Naive thymus-derived CD4-positive, alpha-beta T cell (primary cell): ENCODE results near the gene ISOC1. TPM values are rescaled to one million over a fixed set of nuclear protein-coding genes. Genes with fewer than 3 reads are reported as not detected.
A peak's percentile ranks its signal among the peaks of the same experiment; 100 is the strongest.

Source experiments
- ATAC-seq: fragments of 150-1000 bp; cut with Tn5 transposase; 2 replicates; pipeline ENCODE4 v1.10.0; 2021; ENCODE audit warnings: mild to moderate bottlenecking, moderate library complexity
- CTCF ChIA-PET: fragments of 350-600 bp; sonication (Branson Sonifier 250); formaldehyde crosslinking; loops from one replicate; lab custom pipeline; 2021; ENCODE audit warnings: antibody characterized with exemption; lab: Charles Lee
- POLR2A ChIA-PET: fragments of 350-600 bp; sonication (Branson Sonifier 250); formaldehyde crosslinking; loops from one replicate; lab custom pipeline; 2021; ENCODE audit warnings: antibody characterized with exemption, inconsistent platforms; lab: Charles Lee
- DNase-seq, 9 donors: peaks; one replicate each; pipeline versions ENCODE4 v3.0.0 to v3.0.0-alpha.2; 2020 to 2022; ENCODE audit warnings: mixed read lengths in 1 of 9
- H3K27ac ChIP-seq: one replicate; pipeline ENCODE4 v1.7.0; 2013; ENCODE audit warnings: mild to moderate bottlenecking, low read depth, low read length, moderate library complexity
- H3K27me3 ChIP-seq, 2 donors: one replicate each; pipeline ENCODE4 v1.7.0; 2013; ENCODE audit warnings: low read length in 2 of 2, mild to moderate bottlenecking in 2 of 2, moderate library complexity in 2 of 2; ENCODE audit not compliant: control insufficient read depth in 2 of 2, insufficient read depth in 2 of 2
- H3K36me3 ChIP-seq, 3 experiments: 1 replicate in 2 of 3; 2 replicates in 1 of 3; pipeline ENCODE4 v1.7.0; 2013; ENCODE audit warnings: low read length in 3 of 3, mild to moderate bottlenecking in 3 of 3, moderate library complexity in 1 of 3; ENCODE audit not compliant: insufficient read depth in 3 of 3, control insufficient read depth in 2 of 3
- H3K4me1 ChIP-seq, 2 donors: one replicate each; pipeline ENCODE4 v1.7.0; 2013; ENCODE audit warnings: low read length in 2 of 2, mild to moderate bottlenecking in 2 of 2, moderate library complexity in 1 of 2; ENCODE audit not compliant: control insufficient read depth in 2 of 2, insufficient read depth in 2 of 2
- H3K4me3 ChIP-seq: 2 replicates; pipeline ENCODE4 v1.7.0; 2013; ENCODE audit warnings: mild to moderate bottlenecking, low read length
- H3K9me3 ChIP-seq, 3 experiments: 1 replicate in 2 of 3; 2 replicates in 1 of 3; pipeline ENCODE4 v1.7.0; 2013; ENCODE audit warnings: low read length in 3 of 3; ENCODE audit not compliant: control insufficient read depth in 2 of 3
- H3K27ac Mint-ChIP-seq, 9 donors: one replicate each; pipeline ENCODE4 v1.8.0; 2020 to 2022; ENCODE audit warnings: mixed read lengths in 9 of 9, mild to moderate bottlenecking in 8 of 9, moderate library complexity in 5 of 9, inconsistent platforms in 2 of 9
- H3K27me3 Mint-ChIP-seq, 5 donors: one replicate each; pipeline ENCODE4 v1.8.0; 2021 to 2022; ENCODE audit warnings: mixed read lengths in 5 of 5, mild to moderate bottlenecking in 1 of 5
- H3K36me3 Mint-ChIP-seq, 5 donors: one replicate each; pipeline ENCODE4 v1.8.0; 2020 to 2022; ENCODE audit warnings: mixed read lengths in 5 of 5, mild to moderate bottlenecking in 3 of 5, inconsistent platforms in 1 of 5
- H3K4me1 Mint-ChIP-seq, 7 donors: one replicate each; pipeline ENCODE4 v1.8.0; 2020 to 2022; ENCODE audit warnings: mixed read lengths in 7 of 7, mild to moderate bottlenecking in 3 of 7, inconsistent platforms in 1 of 7
- H3K4me3 Mint-ChIP-seq, 10 donors: one replicate each; pipeline ENCODE4 v1.8.0; 2020 to 2022; ENCODE audit warnings: mild to moderate bottlenecking in 10 of 10, mixed read lengths in 10 of 10, moderate library complexity in 6 of 10, inconsistent platforms in 2 of 10
- H3K9me3 Mint-ChIP-seq, 11 donors: one replicate each; pipeline ENCODE4 v1.8.0; 2020 to 2022; ENCODE audit warnings: mixed read lengths in 11 of 11, mild to moderate bottlenecking in 4 of 11, inconsistent platforms in 1 of 11, moderate library complexity in 1 of 11
- intact Hi-C, 2 donors: fragments of 100-400 bp; cut with micrococcal nuclease; formaldehyde crosslinking; loops; one replicate each; pipeline ENCODE4 v1.15.1; 2023
- polyA plus RNA-seq, 2 donors: library from polyadenylated mRNA; unstranded; fragments of 300-500 nt; fragmentation: Illumina TruSeq; gene quantifications; one replicate each; pipeline ENCODE4 v1.2.3, GENCODE V29; 2021
- total RNA-seq, 6 experiments: library from RNA in 5 of 6; stranded (reverse) in 5 of 6; gene quantifications; 1 replicate in 5 of 6; 2 replicates in 1 of 6; pipeline ENCODE4 v1.2.3 and lab custom pipeline; 2021 to 2026

The ISOC1 gene
- total and polyA plus RNA-seq, 7 experiments from 2014 or later, result 5.3 to 32.1 (median 12.4) TPM

DNA sequence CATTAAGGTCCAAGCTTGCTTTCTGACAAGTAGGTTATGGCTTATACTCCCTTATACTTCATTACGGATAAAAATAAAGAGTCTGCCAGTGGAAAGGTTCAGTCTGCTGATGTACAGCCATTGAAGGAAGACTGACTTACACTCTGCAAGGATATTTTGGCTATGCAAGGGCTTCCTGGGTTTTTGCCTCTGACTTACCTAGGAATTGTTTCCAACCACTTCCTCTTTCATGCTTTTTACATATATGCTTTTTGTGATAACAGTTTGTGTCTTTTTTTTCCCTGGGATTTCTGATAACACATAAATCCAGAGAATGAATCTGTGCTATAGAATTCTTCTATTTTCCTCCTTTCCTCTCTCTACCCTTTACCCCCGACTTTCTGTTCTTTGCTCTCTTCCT lies 16.8 kb downstream of the ISOC1 start:
- Histone ChIP-seq H3K36me3 (peaks cover 0 to 28% (median 0%) of the 10 kb centered on the region in 3 experiments), H3K4me1 (no peaks in the 10 kb centered on the region), H3K27ac (no peak overlapping the region), H3K27me3 (no peaks in the 10 kb centered on the region), H3K4me3 (no peak overlapping the region), H3K9me3 (no peaks in the 10 kb centered on the region)
- intact Hi-C loops, result no loop called here
- ChIA-PET POLR2A (interaction anchor here (1.1 kb wide), 1 partner anchor 17 kb away, joined by 3 read pairs; the partner anchor contains the start of gene ISOC1), CTCF (interaction anchor here (0.6 kb wide), 1 partner anchor 14 kb away, joined by 4 read pairs; no protein-coding TSS in a partner anchor)
- Mint-ChIP-seq H3K4me3 (no peak overlapping the region), H3K36me3 (peaks cover 4 to 42% (median 17%) of the 10 kb centered on the region in 5 donors), H3K27ac (peak overlapping the region in 1 of 9 donors; percentile 12), H3K4me1 (peaks cover 0 to 1% (median 0%) of the 10 kb centered on the region in 7 donors), H3K9me3 (no peaks in the 10 kb centered on the region), H3K27me3 (no peaks in the 10 kb centered on the region)
- no peak for DNase-seq
- no peak for ATAC-seq

DNA sequence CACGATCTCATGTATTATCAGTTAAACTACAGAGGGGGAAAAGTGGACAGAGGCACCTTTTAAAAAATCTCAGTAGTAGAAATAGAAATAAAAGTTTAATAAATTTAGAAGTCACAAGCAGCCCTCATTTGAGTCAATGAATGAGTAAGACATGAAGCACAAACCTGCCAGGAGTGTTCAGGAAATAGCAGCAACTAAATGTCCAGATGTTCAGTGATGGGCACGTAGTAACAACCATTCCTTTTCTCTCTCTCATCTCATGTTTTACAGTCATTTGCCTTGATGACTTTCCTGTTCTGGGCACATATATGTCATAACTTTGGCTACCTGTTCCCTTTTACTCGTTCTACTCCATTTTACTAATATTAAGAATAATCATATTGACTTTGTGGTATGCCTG lies 17.7 kb downstream of the ISOC1 start:
- peaks cover 4 to 42% (median 16%) of the 10 kb centered on the region in 5 donors for H3K36me3 Mint-ChIP-seq
- CTCF ChIA-PET, result no interaction called here
- ATAC-seq (no peak), DNase-seq (no peak)
- no peak overlapping the region for H3K27ac Mint-ChIP-seq
- intact Hi-C loops, result no loop called here
- Histone ChIP-seq H3K27me3 (no peaks in the 10 kb centered on the region), H3K9me3 (no peaks in the 10 kb centered on the region), H3K4me1 (no peaks in the 10 kb centered on the region), H3K4me3 (no peak overlapping the region), H3K27ac (no peak overlapping the region), H3K36me3 (peaks cover 0 to 19% (median 0%) of the 10 kb centered on the region in 3 experiments)
- peaks cover 0 to 1% (median 0%) of the 10 kb centered on the region in 7 donors for H3K4me1 Mint-ChIP-seq
- H3K9me3 Mint-ChIP-seq, result no peaks in the 10 kb centered on the region
- POLR2A ChIA-PET, result interaction anchor here (1.1 kb wide), 1 partner anchor 18 kb away, joined by 3 read pairs; the partner anchor contains the start of gene ISOC1
- H3K4me3 Mint-ChIP-seq, result no peak overlapping the region
- no peaks in the 10 kb centered on the region for H3K27me3 Mint-ChIP-seq

DNA sequence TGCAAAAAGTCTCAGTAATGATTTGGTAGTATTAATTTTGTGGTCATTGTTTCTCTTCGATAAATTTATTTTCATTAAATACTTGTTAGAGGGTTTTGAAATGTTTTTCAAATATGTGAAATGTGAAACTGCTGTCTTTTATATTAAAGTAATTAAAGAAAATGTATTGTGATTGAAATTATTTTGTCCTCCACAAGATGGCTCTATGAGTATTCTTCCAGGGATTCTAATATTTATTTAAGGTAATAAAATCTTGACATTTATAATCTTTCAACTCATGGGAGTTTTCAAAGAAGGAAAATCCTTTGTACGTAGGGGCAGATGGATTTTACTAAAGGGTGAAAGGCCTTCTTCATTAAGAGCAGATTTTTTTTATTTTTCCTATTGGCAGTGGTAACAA lies 19.3 kb downstream of the ISOC1 start:
- Histone ChIP-seq H3K4me1 (no peaks in the 10 kb centered on the region), H3K36me3 (peaks cover 0 to 11% (median 0%) of the 10 kb centered on the region in 3 experiments), H3K4me3 (no peak overlapping the region), H3K9me3 (no peaks in the 10 kb centered on the region), H3K27ac (no peak overlapping the region), H3K27me3 (no peaks in the 10 kb centered on the region)
- intact Hi-C loops, result no loop called here
- CTCF ChIA-PET, result no interaction called here
- DNase-seq, result no peak
- Mint-ChIP-seq H3K27me3 (no peaks in the 10 kb centered on the region), H3K27ac (no peak overlapping the region), H3K4me1 (peaks cover 0 to 1% (median 0%) of the 10 kb centered on the region in 7 donors), H3K36me3 (peaks cover 4 to 43% (median 18%) of the 10 kb centered on the region in 5 donors), H3K4me3 (no peak overlapping the region), H3K9me3 (no peaks in the 10 kb centered on the region)
- ATAC-seq, result no peak
- POLR2A ChIA-PET, result no interaction called here

DNA sequence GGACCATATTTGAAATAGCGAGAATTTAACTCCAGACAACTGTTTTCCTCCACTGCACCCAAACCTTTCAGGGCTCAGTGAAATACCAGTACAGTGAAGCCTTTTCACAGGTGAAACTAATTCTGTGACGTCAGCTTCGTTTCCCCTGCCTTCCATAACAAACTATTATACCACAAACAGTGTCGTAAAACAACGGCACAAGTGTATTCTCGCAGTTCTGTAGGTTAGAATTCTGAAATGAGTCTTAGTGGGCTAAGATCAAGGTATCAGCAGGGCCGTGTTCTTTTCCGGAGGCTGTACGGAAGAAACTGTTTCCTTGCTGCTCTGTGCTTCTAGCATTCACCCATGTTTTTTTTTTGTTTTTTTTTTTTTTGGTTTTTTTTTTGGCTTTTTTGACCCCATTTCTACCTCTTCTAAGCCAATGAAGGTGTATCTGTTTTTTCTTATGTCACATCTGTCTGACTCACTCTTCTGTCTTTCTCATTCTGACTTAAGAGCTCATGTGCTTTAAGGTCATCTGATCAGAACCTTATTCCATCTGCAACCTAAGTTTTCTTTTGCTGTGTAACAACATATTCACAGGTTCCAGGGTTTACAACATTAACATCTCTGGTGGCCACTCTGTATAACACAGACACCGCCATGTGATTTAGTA lies 20.1 kb downstream of the ISOC1 start:
- peaks cover 0 to 8% (median 0%) of the 10 kb centered on the region in 3 experiments for H3K36me3 ChIP-seq
- Mint-ChIP-seq H3K27me3 (no peaks in the 10 kb centered on the region), H3K36me3 (peaks cover 0 to 35% (median 10%) of the 10 kb centered on the region in 5 donors), H3K9me3 (no peaks in the 10 kb centered on the region), H3K4me3 (no peak overlapping the region), H3K27ac (no peak overlapping the region), H3K4me1 (peaks cover 0 to 1% (median 0%) of the 10 kb centered on the region in 7 donors)
- no peak for DNase-seq
- ChIA-PET CTCF (no interaction called here), POLR2A (no interaction called here)
- no peaks in the 10 kb centered on the region for H3K9me3 ChIP-seq
- no peak overlapping the region for H3K27ac ChIP-seq
- no peak overlapping the region for H3K4me3 ChIP-seq
- intact Hi-C loops, result no loop called here
- H3K27me3 ChIP-seq, result no peaks in the 10 kb centered on the region
- ATAC-seq, result peak; percentile 22
- no peaks in the 10 kb centered on the region for H3K4me1 ChIP-seq

DNA sequence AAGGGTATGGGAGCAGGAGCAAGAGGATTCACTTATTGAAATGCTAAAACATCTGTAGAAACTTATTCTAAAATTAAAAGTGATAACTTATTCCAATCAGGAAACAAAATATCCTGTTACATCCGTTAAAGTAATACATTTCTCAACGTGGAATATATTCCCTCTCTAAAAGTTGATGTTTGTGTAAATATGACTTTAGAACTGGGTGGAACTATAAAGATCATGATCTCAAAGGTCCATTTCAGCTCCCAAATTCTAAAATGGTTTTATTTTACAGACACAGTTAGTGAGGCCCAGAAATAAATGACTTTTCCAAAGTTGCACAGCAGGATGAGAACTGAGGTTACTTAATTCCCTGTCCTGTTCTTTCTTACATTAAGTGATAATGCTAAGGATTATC lies 21.1 kb downstream of the ISOC1 start:
- ATAC-seq, result no peak
- ChIA-PET CTCF (interaction anchor here (1.0 kb wide), 1 partner anchor 20 kb away, joined by 3 read pairs; no protein-coding TSS in a partner anchor), POLR2A (no interaction called here)
- H3K27ac ChIP-seq, result no peak overlapping the region
- Mint-ChIP-seq H3K36me3 (peaks cover 0 to 39% (median 9%) of the 10 kb centered on the region in 5 donors), H3K27ac (no peak overlapping the region), H3K9me3 (no peaks in the 10 kb centered on the region), H3K27me3 (no peaks in the 10 kb centered on the region), H3K4me3 (no peak overlapping the region), H3K4me1 (peaks cover 0 to 3% (median 0%) of the 10 kb centered on the region in 7 donors)
- no peaks in the 10 kb centered on the region for H3K4me1 ChIP-seq
- intact Hi-C loops, result no loop called here
- no peak overlapping the region for H3K4me3 ChIP-seq
- no peaks in the 10 kb centered on the region for H3K27me3 ChIP-seq
- no peaks in the 10 kb centered on the region for H3K9me3 ChIP-seq
- peaks cover 0 to 4% (median 0%) of the 10 kb centered on the region in 3 experiments for H3K36me3 ChIP-seq
- DNase-seq, result no peak

DNA sequence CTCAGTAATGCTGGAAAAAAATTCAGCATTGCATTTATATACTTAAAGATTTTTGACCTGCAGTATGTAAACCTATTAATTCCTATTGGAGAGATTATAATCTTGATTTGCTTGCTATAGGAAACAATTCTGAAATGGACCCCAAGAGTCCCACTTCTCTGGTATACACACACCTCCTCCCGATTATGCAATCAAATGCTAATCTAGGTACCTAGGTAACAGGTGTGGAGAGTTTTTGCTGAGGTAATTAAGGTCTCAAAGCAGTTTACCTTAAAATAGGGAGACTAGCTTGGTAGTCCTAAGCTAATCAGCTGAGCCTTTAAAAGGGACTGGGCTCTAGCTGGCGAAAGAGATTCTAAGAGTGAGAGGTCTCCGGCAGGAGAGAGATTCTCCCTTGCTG lies 22.2 kb downstream of the ISOC1 start:
- Mint-ChIP-seq H3K36me3 (peaks cover 0 to 39% (median 8%) of the 10 kb centered on the region in 5 donors), H3K27me3 (no peaks in the 10 kb centered on the region), H3K9me3 (no peaks in the 10 kb centered on the region), H3K27ac (no peak overlapping the region), H3K4me1 (peaks cover 0 to 3% (median 0%) of the 10 kb centered on the region in 7 donors), H3K4me3 (no peak overlapping the region)
- ChIA-PET CTCF (interaction anchor here (1.0 kb wide), 1 partner anchor 21 kb away, joined by 3 read pairs; no protein-coding TSS in a partner anchor), POLR2A (no interaction called here)
- no peak for ATAC-seq
- no peak for DNase-seq
- Histone ChIP-seq H3K4me3 (no peak overlapping the region), H3K27me3 (no peaks in the 10 kb centered on the region), H3K4me1 (no peaks in the 10 kb centered on the region), H3K36me3 (peaks cover 0 to 4% (median 0%) of the 10 kb centered on the region in 3 experiments), H3K27ac (no peak overlapping the region), H3K9me3 (no peaks in the 10 kb centered on the region)
- intact Hi-C loops, result no loop called here
